ENCODE data around the gene LEKR1. TPM values are rescaled to one million over a fixed set of nuclear protein-coding genes. Genes with fewer than 3 reads are reported as not detected.

Gene LEKR1
- total RNA-seq, 1 experiment from 2014 or later: 0.90 TPM

- intact Hi-C loops (cut with micrococcal nuclease; ENCODE audit: unreplicated experiment): no loop called here
- no peak overlapping the region for H3K4me3 ChIP-seq (ENCODE audit: low read depth, low read length, poor library complexity, severe bottlenecking)
- no TSS peak for BruUV-seq (replicated peaks)
- H3K4me1 ChIP-seq (ENCODE audit: insufficient read depth, low read length, poor library complexity, severe bottlenecking): no peaks in the 10 kb centered on the region
- H3K9me3 ChIP-seq (ENCODE audit: low read depth, low read length, poor library complexity, severe bottlenecking): peaks cover 5% of the 10 kb centered on the region
- H3K27ac ChIP-seq (ENCODE audit: low read depth, low read length, poor library complexity, severe bottlenecking): no peak overlapping the region
- no peaks in the 10 kb centered on the region for H3K36me3 ChIP-seq (ENCODE audit: insufficient read depth, low read length, poor library complexity, severe bottlenecking)
- DNase-seq (ENCODE audit: low spot score): no peak
- TF ChIP-seq EZH2 (IDR thresholded peaks at IDR 0.05; ENCODE audit: borderline replicate concordance, low read depth, low read length, poor library complexity, severe bottlenecking) (no peak), CTCF (conservative IDR thresholded peaks at IDR 0.05; ENCODE audit: low read depth, low read length) (no peak)
- H3K27me3 ChIP-seq (replicated peaks; ENCODE audit: insufficient read depth, low read depth, low read length, poor library complexity): no peaks in the 10 kb centered on the region
- ChIA-PET CTCF (no interaction called here), POLR2A (ENCODE audit: low non-redundant PET) (no interaction called here)
Measured at GRCh38 chr3:156801746-156802145, 24.4 kb upstream of the LEKR1 start.

GRCh38 chr3:156802821-156803606, 23.1 kb upstream of the LEKR1 start:
- DNase-seq (ENCODE audit: low spot score): no peak
- H3K27me3 ChIP-seq (replicated peaks; ENCODE audit: insufficient read depth, low read depth, low read length, poor library complexity): no peaks in the 10 kb centered on the region
- BruUV-seq (replicated peaks): no TSS peak
- ChIA-PET CTCF (no interaction called here), POLR2A (ENCODE audit: low non-redundant PET) (no interaction called here)
- no peak for TF ChIP-seq EZH2 (IDR thresholded peaks at IDR 0.05; ENCODE audit: borderline replicate concordance, low read depth, low read length, poor library complexity, severe bottlenecking)
- TF ChIP-seq CTCF (conservative IDR thresholded peaks at IDR 0.05; ENCODE audit: low read depth, low read length): no peak
- peaks cover 5% of the 10 kb centered on the region for H3K9me3 ChIP-seq (ENCODE audit: low read depth, low read length, poor library complexity, severe bottlenecking)
- H3K4me3 ChIP-seq (ENCODE audit: low read depth, low read length, poor library complexity, severe bottlenecking): no peak overlapping the region
- no peaks in the 10 kb centered on the region for H3K36me3 ChIP-seq (ENCODE audit: insufficient read depth, low read length, poor library complexity, severe bottlenecking)
- no peak overlapping the region for H3K27ac ChIP-seq (ENCODE audit: low read depth, low read length, poor library complexity, severe bottlenecking)
- intact Hi-C loops (cut with micrococcal nuclease; ENCODE audit: unreplicated experiment): no loop called here
- no peaks in the 10 kb centered on the region for H3K4me1 ChIP-seq (ENCODE audit: insufficient read depth, low read length, poor library complexity, severe bottlenecking)

- BruUV-seq (replicated peaks): no TSS peak
- Histone ChIP-seq H3K4me1 (ENCODE audit: insufficient read depth, low read length, poor library complexity, severe bottlenecking) (no peaks in the 10 kb centered on the region), H3K9me3 (ENCODE audit: low read depth, low read length, poor library complexity, severe bottlenecking) (peaks cover 5% of the 10 kb centered on the region), H3K27ac (ENCODE audit: low read depth, low read length, poor library complexity, severe bottlenecking) (no peak overlapping the region), H3K27me3 (replicated peaks; ENCODE audit: insufficient read depth, low read depth, low read length, poor library complexity) (no peaks in the 10 kb centered on the region), H3K4me3 (ENCODE audit: low read depth, low read length, poor library complexity, severe bottlenecking) (no peak overlapping the region), H3K36me3 (ENCODE audit: insufficient read depth, low read length, poor library complexity, severe bottlenecking) (no peaks in the 10 kb centered on the region)
- intact Hi-C loops (cut with micrococcal nuclease; ENCODE audit: unreplicated experiment): no loop called here
- no peak for DNase-seq (ENCODE audit: low spot score)
- POLR2A ChIA-PET (ENCODE audit: low non-redundant PET): no interaction called here
- CTCF ChIA-PET: no interaction called here
- TF ChIP-seq EZH2 (IDR thresholded peaks at IDR 0.05; ENCODE audit: borderline replicate concordance, low read depth, low read length, poor library complexity, severe bottlenecking) (no peak), CTCF (conservative IDR thresholded peaks at IDR 0.05; ENCODE audit: low read depth, low read length) (no peak)
Measured at GRCh38 chr3:156803952-156804741, 22.0 kb upstream of the LEKR1 start.

Data from A673 (cell line).